Measurements from ENCODE around the gene ABCE1.

GRCh38 chr4:145130788-145131399, 32.8 kb downstream of the ABCE1 start:
- no peak for TF ChIP-seq CTCF (conservative IDR thresholded peaks at IDR 0.05 in 1 of 2, IDR thresholded peaks at IDR 0.05 in 1 of 2; ENCODE audit: low read depth in 1 of 2, low read length in 2 of 2)
- TF ChIP-seq EZH2 (IDR thresholded peaks at IDR 0.05; ENCODE audit: low read length, missing control alignments): no peak

Data from fibroblast of lung (primary cell).